ENCODE results near the gene CABS1.

The CABS1 gene

GRCh38 chr4:70326052-70326451 is 8.7 kb upstream of the CABS1 start:
- no peak overlapping the region for H3K4me3 ChIP-seq (ENCODE audit: low read depth in 1 of 2, low read length in 2 of 2)
- H3K9me3 ChIP-seq (ENCODE audit: control insufficient read depth in 1 of 2, low read length in 2 of 2): peaks cover 0 to 2% of the 10 kb centered on the region in 2 donors
- H3K27me3 ChIP-seq (ENCODE audit: low read depth, low read length): no peaks in the 10 kb centered on the region
- H3K36me3 ChIP-seq (ENCODE audit: control insufficient read depth in 1 of 2, insufficient read depth in 2 of 2, low read length in 2 of 2): no peaks in the 10 kb centered on the region
- no peak overlapping the region for H3K27ac ChIP-seq (ENCODE audit: low read length)
- no peaks in the 10 kb centered on the region for H3K4me1 ChIP-seq (ENCODE audit: control insufficient read depth in 1 of 2, insufficient read depth in 2 of 2, low read length in 2 of 2)

- H3K27me3 ChIP-seq (ENCODE audit: low read depth, low read length): no peaks in the 10 kb centered on the region
- no peaks in the 10 kb centered on the region for H3K36me3 ChIP-seq (ENCODE audit: control insufficient read depth in 1 of 2, insufficient read depth in 2 of 2, low read length in 2 of 2)
- H3K27ac ChIP-seq (ENCODE audit: low read length): no peak overlapping the region
- no peaks in the 10 kb centered on the region for H3K9me3 ChIP-seq (ENCODE audit: control insufficient read depth in 1 of 2, low read length in 2 of 2)
- H3K4me1 ChIP-seq (ENCODE audit: control insufficient read depth in 1 of 2, insufficient read depth in 2 of 2, low read length in 2 of 2): no peaks in the 10 kb centered on the region
- no peak overlapping the region for H3K4me3 ChIP-seq (ENCODE audit: low read depth in 1 of 2, low read length in 2 of 2)
Observed at GRCh38 chr4:70336043-70336442, 1.3 kb downstream of the CABS1 start.

GRCh38 chr4:70337886-70338420 is 3.2 kb downstream of the CABS1 start:
- Histone ChIP-seq H3K9me3 (ENCODE audit: control insufficient read depth in 1 of 2, low read length in 2 of 2) (no peaks in the 10 kb centered on the region), H3K27me3 (ENCODE audit: low read depth, low read length) (no peaks in the 10 kb centered on the region), H3K4me3 (ENCODE audit: low read depth in 1 of 2, low read length in 2 of 2) (no peak overlapping the region), H3K36me3 (ENCODE audit: control insufficient read depth in 1 of 2, insufficient read depth in 2 of 2, low read length in 2 of 2) (no peaks in the 10 kb centered on the region), H3K27ac (ENCODE audit: low read length) (no peak overlapping the region), H3K4me1 (ENCODE audit: control insufficient read depth in 1 of 2, insufficient read depth in 2 of 2, low read length in 2 of 2) (no peaks in the 10 kb centered on the region)

- Histone ChIP-seq H3K4me3 (ENCODE audit: low read depth in 1 of 2, low read length in 2 of 2) (no peak overlapping the region), H3K36me3 (ENCODE audit: control insufficient read depth in 1 of 2, insufficient read depth in 2 of 2, low read length in 2 of 2) (no peaks in the 10 kb centered on the region), H3K4me1 (ENCODE audit: control insufficient read depth in 1 of 2, insufficient read depth in 2 of 2, low read length in 2 of 2) (no peaks in the 10 kb centered on the region), H3K9me3 (ENCODE audit: control insufficient read depth in 1 of 2, low read length in 2 of 2) (no peaks in the 10 kb centered on the region), H3K27me3 (ENCODE audit: low read depth, low read length) (no peaks in the 10 kb centered on the region), H3K27ac (ENCODE audit: low read length) (no peak overlapping the region)
Observed at GRCh38 chr4:70356185-70356584, 21.4 kb downstream of the CABS1 start.

GRCh38 chr4:70359115-70359661 is 24.4 kb downstream of the CABS1 start:
- Histone ChIP-seq H3K4me3 (ENCODE audit: low read depth in 1 of 2, low read length in 2 of 2) (no peak overlapping the region), H3K36me3 (ENCODE audit: control insufficient read depth in 1 of 2, insufficient read depth in 2 of 2, low read length in 2 of 2) (no peaks in the 10 kb centered on the region), H3K9me3 (ENCODE audit: control insufficient read depth in 1 of 2, low read length in 2 of 2) (no peaks in the 10 kb centered on the region), H3K27me3 (ENCODE audit: low read depth, low read length) (no peaks in the 10 kb centered on the region), H3K27ac (ENCODE audit: low read length) (no peak overlapping the region), H3K4me1 (ENCODE audit: control insufficient read depth in 1 of 2, insufficient read depth in 2 of 2, low read length in 2 of 2) (no peaks in the 10 kb centered on the region)

GRCh38 chr4:70360460-70360859 is 25.7 kb downstream of the CABS1 start, which contains the start of gene SMR3A:
SMR3A (plus strand) TSS chr4:70360760; CDS start chr4:70362116, 1,356 bp downstream.
- Histone ChIP-seq H3K27me3 (ENCODE audit: low read depth, low read length) (no peaks in the 10 kb centered on the region), H3K4me1 (ENCODE audit: control insufficient read depth in 1 of 2, insufficient read depth in 2 of 2, low read length in 2 of 2) (no peaks in the 10 kb centered on the region), H3K4me3 (ENCODE audit: low read depth in 1 of 2, low read length in 2 of 2) (no peak within 1 kb of the TSS), H3K36me3 (ENCODE audit: control insufficient read depth in 1 of 2, insufficient read depth in 2 of 2, low read length in 2 of 2) (no peaks in the 10 kb centered on the region), H3K27ac (ENCODE audit: low read length) (no peak within 1 kb of the TSS), H3K9me3 (ENCODE audit: control insufficient read depth in 1 of 2, low read length in 2 of 2) (no peaks in the 10 kb centered on the region)

GRCh38 chr4:70364002-70364401 is 29.2 kb downstream of the CABS1 start:
- Histone ChIP-seq H3K4me3 (ENCODE audit: low read depth in 1 of 2, low read length in 2 of 2) (no peak overlapping the region), H3K9me3 (ENCODE audit: control insufficient read depth in 1 of 2, low read length in 2 of 2) (peaks cover 0 to 3% of the 10 kb centered on the region in 2 donors), H3K27me3 (ENCODE audit: low read depth, low read length) (no peaks in the 10 kb centered on the region), H3K27ac (ENCODE audit: low read length) (no peak overlapping the region), H3K36me3 (ENCODE audit: control insufficient read depth in 1 of 2, insufficient read depth in 2 of 2, low read length in 2 of 2) (no peaks in the 10 kb centered on the region), H3K4me1 (ENCODE audit: control insufficient read depth in 1 of 2, insufficient read depth in 2 of 2, low read length in 2 of 2) (no peaks in the 10 kb centered on the region)

GRCh38 chr4:70365479-70365878 is 30.7 kb downstream of the CABS1 start:
- H3K9me3 ChIP-seq (ENCODE audit: control insufficient read depth in 1 of 2, low read length in 2 of 2): peaks cover 0 to 3% of the 10 kb centered on the region in 2 donors
- no peaks in the 10 kb centered on the region for H3K36me3 ChIP-seq (ENCODE audit: control insufficient read depth in 1 of 2, insufficient read depth in 2 of 2, low read length in 2 of 2)
- H3K4me3 ChIP-seq (ENCODE audit: low read depth in 1 of 2, low read length in 2 of 2): no peak overlapping the region
- H3K4me1 ChIP-seq (ENCODE audit: control insufficient read depth in 1 of 2, insufficient read depth in 2 of 2, low read length in 2 of 2): no peaks in the 10 kb centered on the region
- no peak overlapping the region for H3K27ac ChIP-seq (ENCODE audit: low read length)
- no peaks in the 10 kb centered on the region for H3K27me3 ChIP-seq (ENCODE audit: low read depth, low read length)

GRCh38 chr4:70367813-70368212 is 33.0 kb downstream of the CABS1 start:
- Histone ChIP-seq H3K4me3 (ENCODE audit: low read depth in 1 of 2, low read length in 2 of 2) (no peak overlapping the region), H3K27ac (ENCODE audit: low read length) (no peak overlapping the region), H3K36me3 (ENCODE audit: control insufficient read depth in 1 of 2, insufficient read depth in 2 of 2, low read length in 2 of 2) (no peaks in the 10 kb centered on the region), H3K4me1 (ENCODE audit: control insufficient read depth in 1 of 2, insufficient read depth in 2 of 2, low read length in 2 of 2) (no peaks in the 10 kb centered on the region), H3K27me3 (ENCODE audit: low read depth, low read length) (no peaks in the 10 kb centered on the region), H3K9me3 (ENCODE audit: control insufficient read depth in 1 of 2, low read length in 2 of 2) (peaks cover 0 to 3% of the 10 kb centered on the region in 2 donors)

- no peaks in the 10 kb centered on the region for H3K27me3 ChIP-seq (ENCODE audit: low read depth, low read length)
- no peaks in the 10 kb centered on the region for H3K9me3 ChIP-seq (ENCODE audit: control insufficient read depth in 1 of 2, low read length in 2 of 2)
- H3K4me1 ChIP-seq (ENCODE audit: control insufficient read depth in 1 of 2, insufficient read depth in 2 of 2, low read length in 2 of 2): no peaks in the 10 kb centered on the region
- no peak overlapping the region for H3K27ac ChIP-seq (ENCODE audit: low read length)
- no peak overlapping the region for H3K4me3 ChIP-seq (ENCODE audit: low read depth in 1 of 2, low read length in 2 of 2)
- H3K36me3 ChIP-seq (ENCODE audit: control insufficient read depth in 1 of 2, insufficient read depth in 2 of 2, low read length in 2 of 2): no peaks in the 10 kb centered on the region
Observed at GRCh38 chr4:70371987-70372386, 37.2 kb downstream of the CABS1 start.

GRCh38 chr4:70372760-70373159 is 38.0 kb downstream of the CABS1 start:
- Histone ChIP-seq H3K27me3 (ENCODE audit: low read depth, low read length) (no peaks in the 10 kb centered on the region), H3K36me3 (ENCODE audit: control insufficient read depth in 1 of 2, insufficient read depth in 2 of 2, low read length in 2 of 2) (no peaks in the 10 kb centered on the region), H3K4me1 (ENCODE audit: control insufficient read depth in 1 of 2, insufficient read depth in 2 of 2, low read length in 2 of 2) (no peaks in the 10 kb centered on the region)

GRCh38 chr4:70380578-70380977 is 45.8 kb downstream of the CABS1 start:
- Histone ChIP-seq H3K27ac (ENCODE audit: low read length) (no peak overlapping the region), H3K27me3 (ENCODE audit: low read depth, low read length) (no peaks in the 10 kb centered on the region), H3K4me3 (ENCODE audit: low read depth in 1 of 2, low read length in 2 of 2) (no peak overlapping the region), H3K36me3 (ENCODE audit: control insufficient read depth in 1 of 2, insufficient read depth in 2 of 2, low read length in 2 of 2) (no peaks in the 10 kb centered on the region), H3K9me3 (ENCODE audit: control insufficient read depth in 1 of 2, low read length in 2 of 2) (no peaks in the 10 kb centered on the region), H3K4me1 (ENCODE audit: control insufficient read depth in 1 of 2, insufficient read depth in 2 of 2, low read length in 2 of 2) (no peaks in the 10 kb centered on the region)

More at GRCh38 chr4:70372760-70373159, 38.0 kb downstream of the CABS1 start:
- Histone ChIP-seq H3K4me3 (ENCODE audit: low read depth in 1 of 2, low read length in 2 of 2) (no peak overlapping the region), H3K27ac (ENCODE audit: low read length) (no peak overlapping the region), H3K9me3 (ENCODE audit: control insufficient read depth in 1 of 2, low read length in 2 of 2) (no peaks in the 10 kb centered on the region)

Measured in muscle layer of duodenum (tissue), 2 donors.